BJ (cell line): ENCODE data around the gene ECHDC1. TPM values are rescaled to one million over a fixed set of nuclear protein-coding genes. Genes with fewer than 3 reads are reported as not detected.

Experiments used
- polyA plus RNA-seq: library from polyadenylated mRNA; depleted of rRNA; stranded (reverse); fragments of >200 nt; gene quantifications from 2 replicates; pipeline ENCODE4 v1.2.3, GENCODE V29; 2011; rRNA removed
- small RNA-seq: library from RNA; depleted of rRNA; stranded (forward); fragments of <200 nt; gene quantifications from one replicate; pipeline ENCODE3, GENCODE V24; 2012; ENCODE audit warnings: low replicate concordance, low read depth; ENCODE audit not compliant: insufficient read length

ECHDC1 gene
- polyA plus RNA-seq, 1 experiment: 21.5 TPM

Small RNAs within 50 kb of the gene (small RNA-seq; reads per million reads assigned to genes)
- not detected for gene RNA5SP217

Other genes with a start within 250 kb of the ECHDC1 start
- not detected in 2 replicates for gene RSPO3, start 224.9 kb downstream of the ECHDC1 start, polyA plus RNA-seq
- 36.2 and 49.8 TPM in 2 replicates for gene RNF146, start 76.7 kb downstream of the ECHDC1 start, polyA plus RNA-seq
- 0.86 and 1.6 TPM in 2 replicates for gene KIAA0408, start 115.8 kb upstream of the ECHDC1 start, polyA plus RNA-seq
- 0.06 TPM in 1 of 2 replicates, not detected in the other for gene C6orf58, start 233.6 kb upstream of the ECHDC1 start, polyA plus RNA-seq